Activated CD4-positive, alpha-beta memory T cell treated with anti-CD3 and anti-CD28 coated beads for 36 hours (primary cell): ENCODE measurements around the gene LRMDA. TPM values are rescaled to one million over a fixed set of nuclear protein-coding genes. Genes with fewer than 3 reads are reported as not detected.

ENCODE experiments used
- CTCF ChIA-PET: fragments of 350-600 bp; sonication (Branson Sonifier 250); formaldehyde crosslinking; loops from one replicate; lab custom pipeline; 2021; ENCODE audit warnings: antibody characterized with exemption, inconsistent platforms; lab: Charles Lee
- POLR2A ChIA-PET: fragments of 350-600 bp; sonication (Branson Sonifier 250); formaldehyde crosslinking; loops from one replicate; lab custom pipeline; 2021; ENCODE audit warnings: antibody characterized with exemption; lab: Charles Lee
- DNase-seq: peaks from one replicate; pipeline ENCODE4 v3.0.0-alpha.2; 2020
- H3K27ac Mint-ChIP-seq: one replicate; pipeline ENCODE4 v1.8.0; 2021; ENCODE audit warnings: mixed read lengths
- H3K27me3 Mint-ChIP-seq: one replicate; pipeline ENCODE4 v1.8.0; 2021; ENCODE audit warnings: mixed read lengths
- H3K36me3 Mint-ChIP-seq: one replicate; pipeline ENCODE4 v1.8.0; 2021; ENCODE audit warnings: mixed read lengths
- H3K4me1 Mint-ChIP-seq: one replicate; pipeline ENCODE4 v1.8.0; 2021; ENCODE audit warnings: low read depth, mixed read lengths
- H3K4me3 Mint-ChIP-seq: one replicate; pipeline ENCODE4 v1.8.0; 2021; ENCODE audit warnings: mild to moderate bottlenecking, mixed read lengths
- H3K9me3 Mint-ChIP-seq: one replicate; pipeline ENCODE4 v1.8.0; 2021; ENCODE audit warnings: mixed read lengths
- intact Hi-C: fragments of 100-400 bp; cut with micrococcal nuclease; formaldehyde crosslinking; loops from one replicate; pipeline ENCODE4 v1.15.1; 2023
- total RNA-seq, 2 experiments: library from RNA; stranded (reverse); gene quantifications; one replicate each; pipeline ENCODE4 v1.2.3, GENCODE V29; 2021

Gene LRMDA
- total RNA-seq, 2 experiments from 2014 or later, result not detected

DNA sequence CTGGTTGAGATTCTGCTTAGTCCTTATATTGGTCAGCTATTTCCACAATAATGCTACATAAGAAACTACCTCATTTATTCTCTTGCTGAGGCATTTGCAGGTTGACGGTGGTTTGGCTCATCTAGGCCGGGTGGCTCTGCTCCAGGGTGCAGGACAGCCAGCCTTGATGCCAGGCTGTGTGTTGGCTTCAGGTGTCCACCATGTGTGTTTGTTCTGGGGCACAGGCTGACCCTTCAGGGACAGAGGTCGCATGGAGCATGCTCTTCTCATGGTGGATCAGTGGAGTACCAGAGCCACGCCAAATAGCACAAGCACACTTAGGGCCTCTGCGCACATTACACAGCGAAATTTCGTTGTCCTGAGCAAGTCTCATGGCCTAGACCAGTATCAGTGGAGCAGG lies 249.9 kb downstream of the LRMDA start:
- Mint-ChIP-seq H3K27ac (no peak overlapping the region), H3K27me3 (peaks cover 7% of the 10 kb centered on the region), H3K36me3 (no peaks in the 10 kb centered on the region), H3K9me3 (no peaks in the 10 kb centered on the region), H3K4me3 (no peak overlapping the region), H3K4me1 (no peaks in the 10 kb centered on the region)
- CTCF ChIA-PET, result no interaction called here
- POLR2A ChIA-PET, result no interaction called here
- no peak for DNase-seq
- intact Hi-C loops, result no loop called here

DNA sequence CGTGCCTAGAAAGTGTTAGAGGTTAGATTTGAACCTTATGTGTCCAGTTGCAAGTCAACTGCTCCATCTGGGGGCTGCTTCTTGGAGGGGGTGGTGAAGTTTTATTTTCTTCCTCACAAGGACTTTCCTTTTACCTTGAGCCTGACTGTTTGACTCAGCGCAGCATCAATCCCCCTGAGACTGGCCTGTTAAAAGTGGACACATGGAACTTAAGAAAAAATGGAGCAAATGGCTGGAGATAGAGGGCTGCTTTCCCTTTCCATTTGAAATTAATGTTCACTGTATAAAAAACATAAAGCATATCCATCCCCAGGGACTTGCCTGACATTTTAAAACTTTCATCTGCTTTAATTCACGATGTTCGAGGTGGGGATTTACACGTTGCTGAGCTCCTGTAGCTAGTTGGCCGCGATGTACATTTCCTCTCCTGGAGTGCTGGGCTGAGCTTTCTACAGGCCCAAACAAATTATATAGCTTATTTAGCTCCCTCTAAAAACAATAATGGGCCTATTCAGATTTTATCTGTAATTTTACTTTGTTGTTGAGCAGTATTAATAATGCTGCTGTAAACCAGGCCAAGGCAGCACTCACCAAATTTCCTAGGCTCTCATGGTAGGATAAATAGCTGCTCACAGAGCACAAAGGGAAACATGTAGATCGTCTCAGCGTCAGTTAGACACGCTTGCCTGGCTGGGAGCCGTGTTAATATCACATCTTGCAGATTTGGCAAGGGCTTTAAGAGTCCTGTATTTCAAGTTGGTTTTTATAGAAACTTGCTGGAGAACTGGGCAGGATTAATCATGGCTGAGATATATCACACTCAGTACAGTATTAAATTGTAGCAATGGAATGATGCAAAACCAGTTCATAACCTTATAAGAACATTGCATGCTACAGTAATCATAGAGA lies 251.5 kb downstream of the LRMDA start:
- no peaks in the 10 kb centered on the region for H3K9me3 Mint-ChIP-seq
- H3K4me1 Mint-ChIP-seq, result no peaks in the 10 kb centered on the region
- intact Hi-C loops, result no loop called here
- no peak overlapping the region for H3K27ac Mint-ChIP-seq
- no peak for DNase-seq
- H3K4me3 Mint-ChIP-seq, result no peak overlapping the region
- H3K36me3 Mint-ChIP-seq, result no peaks in the 10 kb centered on the region
- H3K27me3 Mint-ChIP-seq, result peaks cover 7% of the 10 kb centered on the region
- POLR2A ChIA-PET, result no interaction called here
- CTCF ChIA-PET, result no interaction called here

DNA sequence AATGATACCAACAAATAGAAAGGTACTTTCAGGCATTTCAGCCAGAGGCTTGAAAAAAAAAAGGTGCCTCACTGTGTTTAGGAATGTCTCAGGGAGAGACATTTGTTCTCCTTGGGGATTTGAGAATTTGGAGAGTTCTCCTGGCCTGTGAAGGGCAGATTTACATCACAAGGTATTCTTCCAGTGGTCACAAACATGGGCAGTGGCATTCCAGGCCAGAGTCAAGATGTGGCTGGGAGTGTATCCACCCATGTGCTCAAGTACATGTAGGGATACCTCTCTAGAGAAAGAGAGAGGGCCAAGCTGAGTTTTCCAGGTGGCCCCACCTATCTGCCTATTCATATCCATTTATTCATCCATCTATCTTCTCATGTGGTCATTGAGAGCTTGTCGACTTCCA lies 253.8 kb downstream of the LRMDA start:
- CTCF ChIA-PET, result no interaction called here
- no peaks in the 10 kb centered on the region for H3K9me3 Mint-ChIP-seq
- no peaks in the 10 kb centered on the region for H3K36me3 Mint-ChIP-seq
- no peak overlapping the region for H3K27ac Mint-ChIP-seq
- no peak overlapping the region for H3K4me3 Mint-ChIP-seq
- H3K4me1 Mint-ChIP-seq, result no peaks in the 10 kb centered on the region
- DNase-seq, result no peak
- intact Hi-C loops, result no loop called here
- H3K27me3 Mint-ChIP-seq, result no peaks in the 10 kb centered on the region
- POLR2A ChIA-PET, result no interaction called here

DNA sequence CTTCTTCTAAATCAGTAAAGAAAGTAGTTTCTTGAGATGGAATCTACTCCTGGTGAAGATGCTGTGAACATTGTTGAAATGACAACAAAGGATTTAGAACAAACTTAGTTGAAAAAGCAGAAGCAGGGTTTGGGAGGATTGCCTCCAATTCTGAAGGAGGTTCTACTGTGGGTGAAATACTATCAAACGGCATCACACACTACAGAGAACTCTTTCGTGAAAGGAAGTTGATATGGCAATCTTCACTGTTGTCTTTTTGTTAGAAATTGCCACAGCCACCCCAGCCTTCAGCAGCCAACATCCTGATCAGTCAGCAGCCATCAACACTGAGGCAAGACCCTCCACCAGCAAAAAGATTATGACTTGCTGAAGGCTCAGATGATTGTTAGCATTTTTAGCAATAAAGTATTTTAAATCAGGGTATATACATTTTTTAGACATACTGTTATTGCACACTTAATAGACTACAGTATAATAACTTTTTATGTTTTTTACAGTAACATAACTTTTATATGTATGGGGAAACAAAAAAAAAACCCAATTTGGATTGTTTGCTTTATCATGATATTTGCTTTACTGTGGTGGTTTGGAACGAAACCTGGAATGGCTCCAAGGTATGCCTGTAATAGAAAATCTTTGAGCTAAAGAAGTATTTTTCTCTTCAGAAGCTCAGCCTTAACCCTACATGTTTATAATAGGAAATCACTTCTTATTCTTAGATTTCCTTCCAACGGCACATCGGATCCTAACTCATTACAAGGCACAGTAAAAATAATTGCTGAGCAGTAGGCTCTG lies 257.3 kb downstream of the LRMDA start:
- no peak overlapping the region for H3K27ac Mint-ChIP-seq
- no peaks in the 10 kb centered on the region for H3K4me1 Mint-ChIP-seq
- H3K9me3 Mint-ChIP-seq, result no peaks in the 10 kb centered on the region
- intact Hi-C loops, result no loop called here
- H3K4me3 Mint-ChIP-seq, result no peak overlapping the region
- no peaks in the 10 kb centered on the region for H3K36me3 Mint-ChIP-seq
- POLR2A ChIA-PET, result no interaction called here
- no peak for DNase-seq
- CTCF ChIA-PET, result no interaction called here
- no peaks in the 10 kb centered on the region for H3K27me3 Mint-ChIP-seq

DNA sequence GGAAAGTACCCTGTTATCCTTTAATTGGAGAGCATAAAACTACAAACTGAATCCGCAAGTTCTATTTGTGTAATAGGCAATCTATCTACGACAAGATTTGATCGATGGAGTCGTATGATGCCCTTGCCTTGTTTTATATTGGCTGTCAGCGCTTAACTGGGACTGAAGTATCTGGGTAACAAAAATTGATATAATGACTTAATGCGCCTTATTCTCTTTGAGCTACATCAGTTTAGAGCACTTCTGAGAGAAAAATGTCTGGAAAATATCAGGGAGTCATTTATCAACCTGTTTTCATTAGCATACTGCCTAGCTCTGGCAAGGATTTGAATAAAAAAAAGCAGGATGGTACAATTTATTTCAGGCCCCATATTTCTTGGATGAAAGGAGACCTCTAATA lies 262.1 kb downstream of the LRMDA start:
- H3K36me3 Mint-ChIP-seq, result no peaks in the 10 kb centered on the region
- no peaks in the 10 kb centered on the region for H3K9me3 Mint-ChIP-seq
- H3K4me1 Mint-ChIP-seq, result no peaks in the 10 kb centered on the region
- POLR2A ChIA-PET, result no interaction called here
- H3K27me3 Mint-ChIP-seq, result no peaks in the 10 kb centered on the region
- no peak overlapping the region for H3K27ac Mint-ChIP-seq
- intact Hi-C loops, result no loop called here
- CTCF ChIA-PET, result no interaction called here
- DNase-seq, result no peak
- no peak overlapping the region for H3K4me3 Mint-ChIP-seq

DNA sequence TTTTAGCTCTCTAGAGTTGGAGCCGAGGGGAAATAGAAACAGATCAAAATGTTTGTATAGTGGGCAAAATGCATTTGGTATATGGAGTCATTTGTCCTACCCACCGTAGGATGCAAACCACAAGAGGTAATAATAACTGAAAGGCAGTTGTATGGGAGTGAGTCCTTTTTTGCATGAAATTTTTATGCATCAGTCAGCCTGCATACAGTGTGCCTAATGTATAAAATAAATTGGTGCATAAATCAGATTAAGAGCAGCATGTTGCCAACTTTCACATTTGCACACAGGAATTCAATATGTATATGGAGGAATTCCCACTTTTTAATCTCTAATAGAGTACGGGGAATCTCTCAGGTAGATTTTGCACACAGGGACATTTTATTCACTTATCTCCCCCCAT lies 262.8 kb downstream of the LRMDA start:
- DNase-seq, result no peak
- intact Hi-C loops, result no loop called here
- CTCF ChIA-PET, result no interaction called here
- H3K27ac Mint-ChIP-seq, result no peak overlapping the region
- no peaks in the 10 kb centered on the region for H3K4me1 Mint-ChIP-seq
- no peak overlapping the region for H3K4me3 Mint-ChIP-seq
- H3K9me3 Mint-ChIP-seq, result no peaks in the 10 kb centered on the region
- POLR2A ChIA-PET, result no interaction called here
- H3K36me3 Mint-ChIP-seq, result no peaks in the 10 kb centered on the region
- H3K27me3 Mint-ChIP-seq, result no peaks in the 10 kb centered on the region

DNA sequence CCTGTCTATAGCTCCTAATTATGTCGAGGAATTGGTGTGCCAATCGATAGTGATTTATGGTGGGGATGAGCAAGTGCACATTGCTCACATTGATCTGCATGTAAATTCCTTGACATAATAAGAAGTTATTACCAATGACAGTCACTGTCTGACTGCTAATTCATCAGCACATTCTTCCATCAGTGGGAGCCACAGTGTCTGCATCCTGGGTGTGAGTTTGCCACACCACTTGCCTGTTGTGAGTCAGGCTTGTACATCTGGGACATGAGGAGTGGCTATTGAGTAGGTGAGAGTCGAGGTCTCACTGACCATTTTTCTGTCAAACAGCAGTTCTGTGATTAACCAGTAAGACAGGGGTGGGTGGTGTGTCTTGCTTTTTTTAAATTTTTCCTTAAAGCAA lies 263.4 kb downstream of the LRMDA start:
- Mint-ChIP-seq H3K4me3 (no peak overlapping the region), H3K27ac (no peak overlapping the region), H3K4me1 (no peaks in the 10 kb centered on the region), H3K9me3 (no peaks in the 10 kb centered on the region), H3K27me3 (no peaks in the 10 kb centered on the region), H3K36me3 (no peaks in the 10 kb centered on the region)
- POLR2A ChIA-PET, result no interaction called here
- intact Hi-C loops, result no loop called here
- CTCF ChIA-PET, result no interaction called here
- no peak for DNase-seq

DNA sequence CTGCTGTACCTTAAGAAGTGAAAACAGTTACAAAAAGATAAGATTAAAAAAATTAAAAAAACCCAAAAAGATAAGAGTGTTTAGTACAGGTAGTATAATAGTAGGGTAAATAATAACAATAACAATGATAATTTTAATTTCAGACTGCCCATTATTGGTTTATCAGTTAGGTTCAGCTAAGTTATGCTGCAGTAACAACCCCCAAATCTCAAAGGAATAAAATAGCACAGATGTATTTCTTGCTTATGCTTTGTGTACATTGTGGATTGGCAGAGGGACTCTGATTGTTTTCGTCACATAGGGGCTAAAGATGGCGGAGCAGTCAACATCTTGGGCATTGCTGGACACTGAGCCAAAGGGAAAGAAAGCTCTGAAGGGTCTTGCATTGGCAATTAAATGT lies 264.6 kb downstream of the LRMDA start:
- no peaks in the 10 kb centered on the region for H3K4me1 Mint-ChIP-seq
- DNase-seq, result no peak
- no peaks in the 10 kb centered on the region for H3K27me3 Mint-ChIP-seq
- H3K27ac Mint-ChIP-seq, result no peak overlapping the region
- POLR2A ChIA-PET, result no interaction called here
- no peaks in the 10 kb centered on the region for H3K36me3 Mint-ChIP-seq
- H3K9me3 Mint-ChIP-seq, result no peaks in the 10 kb centered on the region
- intact Hi-C loops, result no loop called here
- no peak overlapping the region for H3K4me3 Mint-ChIP-seq
- CTCF ChIA-PET, result no interaction called here

DNA sequence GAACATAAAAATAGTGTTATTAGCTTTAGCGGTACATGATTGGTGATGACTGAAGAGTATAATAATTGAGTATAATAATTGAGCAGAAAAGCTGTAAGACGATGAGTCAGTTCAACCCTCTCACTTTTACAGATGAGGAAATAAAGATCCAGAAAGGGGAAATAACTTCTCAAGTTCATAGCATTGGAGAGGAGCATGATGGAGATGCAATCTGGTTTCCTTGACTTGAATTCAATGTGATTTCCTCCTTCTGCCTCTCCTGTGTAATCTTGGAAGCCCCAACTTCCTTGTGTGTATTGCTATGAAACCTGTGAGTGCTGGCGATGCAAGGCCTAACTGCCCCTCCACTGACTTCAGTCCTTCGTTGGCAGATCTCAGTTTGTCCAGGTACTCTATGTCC lies 265.1 kb downstream of the LRMDA start:
- no peak for DNase-seq
- no peaks in the 10 kb centered on the region for H3K27me3 Mint-ChIP-seq
- ChIA-PET CTCF (no interaction called here), POLR2A (no interaction called here)
- no peaks in the 10 kb centered on the region for H3K9me3 Mint-ChIP-seq
- H3K4me1 Mint-ChIP-seq, result no peaks in the 10 kb centered on the region
- intact Hi-C loops, result no loop called here
- no peak overlapping the region for H3K4me3 Mint-ChIP-seq
- no peak overlapping the region for H3K27ac Mint-ChIP-seq
- no peaks in the 10 kb centered on the region for H3K36me3 Mint-ChIP-seq

DNA sequence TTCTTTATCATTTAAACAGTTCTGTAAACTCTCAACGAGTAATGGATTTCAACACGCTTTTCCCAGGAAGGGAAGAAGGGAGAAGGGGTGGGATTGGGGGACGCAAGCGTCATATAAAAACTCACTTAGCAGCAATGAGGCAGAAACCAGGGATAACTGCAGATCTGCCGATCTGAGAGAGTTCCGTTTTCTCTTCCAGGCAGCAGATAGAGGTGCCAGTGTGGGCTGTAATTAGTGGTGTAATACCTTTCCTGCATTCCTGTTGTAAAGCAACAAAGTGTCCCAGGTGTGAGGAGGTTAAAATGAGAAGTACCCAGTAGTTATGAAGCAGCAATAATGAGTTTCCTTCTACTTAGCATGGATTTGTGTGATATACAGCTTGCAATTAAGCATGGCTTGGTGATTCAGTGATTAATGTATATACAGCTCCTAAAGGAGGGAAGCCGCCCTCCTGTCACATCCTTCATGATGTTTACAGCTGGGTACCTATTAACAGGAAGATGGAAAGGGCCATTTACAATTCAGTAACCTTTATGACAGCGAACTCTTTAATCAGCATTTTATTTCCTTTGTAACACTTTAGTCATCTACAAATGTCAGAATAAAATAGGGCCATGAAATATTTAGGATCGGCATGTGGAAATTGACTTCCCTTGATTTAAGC lies 271.9 kb downstream of the LRMDA start:
- peaks cover 4% of the 10 kb centered on the region for H3K27me3 Mint-ChIP-seq
- POLR2A ChIA-PET, result no interaction called here
- intact Hi-C loops, result no loop called here

DNA sequence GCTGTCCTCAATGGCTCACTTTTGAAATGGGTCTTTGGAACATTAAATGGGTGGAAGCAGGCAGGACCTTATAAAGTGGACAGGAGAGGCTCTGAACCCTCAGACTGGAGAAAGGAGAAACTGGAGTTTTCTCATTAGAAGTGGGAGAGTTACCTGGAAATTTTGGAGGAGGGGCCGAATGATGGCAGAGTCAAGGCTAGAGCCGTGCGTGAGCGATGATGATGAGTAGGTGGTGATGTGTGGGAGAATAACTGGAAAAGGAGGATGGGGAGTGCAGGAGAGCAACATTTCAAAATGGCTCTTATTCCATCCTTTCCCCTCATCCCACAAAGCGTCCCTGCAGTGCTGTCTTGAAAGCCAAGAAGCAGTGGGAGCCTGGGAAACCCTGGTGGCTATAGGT lies 274.0 kb downstream of the LRMDA start:
- CTCF ChIA-PET, result no interaction called here
- H3K27ac Mint-ChIP-seq, result no peak overlapping the region
- no peaks in the 10 kb centered on the region for H3K9me3 Mint-ChIP-seq
- no peaks in the 10 kb centered on the region for H3K36me3 Mint-ChIP-seq
- H3K4me3 Mint-ChIP-seq, result no peak overlapping the region
- H3K4me1 Mint-ChIP-seq, result no peaks in the 10 kb centered on the region
- intact Hi-C loops, result no loop called here
- H3K27me3 Mint-ChIP-seq, result peaks cover 8% of the 10 kb centered on the region
- DNase-seq, result no peak
- POLR2A ChIA-PET, result no interaction called here

More for the DNA sequence above, 271.9 kb downstream of the LRMDA start:
- no peak overlapping the region for H3K27ac Mint-ChIP-seq
- H3K36me3 Mint-ChIP-seq, result no peaks in the 10 kb centered on the region
- no peak overlapping the region for H3K4me3 Mint-ChIP-seq
- DNase-seq, result no peak
- no peaks in the 10 kb centered on the region for H3K4me1 Mint-ChIP-seq
- no peaks in the 10 kb centered on the region for H3K9me3 Mint-ChIP-seq
- CTCF ChIA-PET, result no interaction called here

DNA sequence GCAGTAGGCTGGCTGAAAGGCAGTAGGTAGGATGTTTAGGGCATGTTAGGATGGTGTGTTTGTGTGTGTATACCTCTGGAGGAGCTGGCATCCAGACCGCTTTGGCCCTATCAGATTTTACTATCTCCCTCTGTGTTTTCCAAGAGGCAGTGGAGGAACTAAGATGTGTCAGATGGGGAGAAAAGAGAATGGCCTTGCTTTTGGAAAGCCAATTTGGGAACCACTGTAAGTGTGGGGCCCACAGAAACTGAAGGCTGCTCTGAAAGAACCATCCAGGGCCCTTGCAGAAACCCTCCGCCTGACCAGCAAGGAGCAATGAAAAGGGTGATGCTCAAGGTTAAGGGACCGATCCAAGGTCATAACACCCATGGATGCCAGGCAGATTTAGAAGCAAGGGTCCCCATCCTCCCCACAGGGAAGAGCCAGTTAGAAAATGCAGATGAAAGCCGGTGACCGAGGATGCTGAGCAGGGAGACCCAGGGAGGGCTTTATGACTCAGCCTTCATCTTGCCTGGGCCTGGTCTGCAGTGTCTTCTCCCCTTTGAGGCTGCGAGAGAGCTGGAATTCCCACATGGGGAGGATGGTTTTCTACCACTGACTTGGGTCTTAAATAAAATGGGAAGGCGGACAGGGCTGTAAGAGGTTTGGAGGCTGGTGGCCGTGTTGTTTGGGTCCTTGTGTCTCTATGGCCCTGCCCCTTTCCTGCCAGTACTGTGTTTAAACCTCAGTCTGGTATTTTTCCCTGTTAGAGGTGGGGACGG lies 275.8 kb downstream of the LRMDA start:
- CTCF ChIA-PET, result no interaction called here
- POLR2A ChIA-PET, result no interaction called here
- H3K9me3 Mint-ChIP-seq, result no peaks in the 10 kb centered on the region
- DNase-seq, result no peak
- no peak overlapping the region for H3K4me3 Mint-ChIP-seq
- no peak overlapping the region for H3K27ac Mint-ChIP-seq
- H3K27me3 Mint-ChIP-seq, result peaks cover 11% of the 10 kb centered on the region
- intact Hi-C loops, result no loop called here
- H3K4me1 Mint-ChIP-seq, result no peaks in the 10 kb centered on the region
- H3K36me3 Mint-ChIP-seq, result no peaks in the 10 kb centered on the region
